Measurements from ENCODE around the gene LAMC2. TPM values are rescaled to one million over a fixed set of nuclear protein-coding genes. Genes with fewer than 3 reads are reported as not detected.
A peak's percentile ranks its signal among the peaks of the same experiment; 100 is the strongest.

LAMC2 gene
- total and polyA plus RNA-seq, 2 donors (not counting 1 experiment from before 2014, with no cell fraction given) = 0.99 to 3.9 TPM

- Histone ChIP-seq H2AFZ (ENCODE audit: low read length) (no peak overlapping the region), H3K9ac (ENCODE audit: insufficient read depth, low read length) (no peak overlapping the region), H4K20me1 (ENCODE audit: control insufficient read depth, extremely low read depth, insufficient read depth, low read length) (no peaks in the 10 kb centered on the region), H3K9me3 (ENCODE audit: control insufficient read depth, insufficient read depth, low read depth, low read length) (no peaks in the 10 kb centered on the region), H3K27me3 (ENCODE audit: control insufficient read depth, insufficient read depth, low read length) (no peaks in the 10 kb centered on the region), H3K4me2 (ENCODE audit: extremely low read depth, insufficient read depth, low read length) (no peak overlapping the region), H3K4me1 (ENCODE audit: control insufficient read depth, extremely low read depth, insufficient read depth, low read length) (no peaks in the 10 kb centered on the region), H3K79me2 (ENCODE audit: control insufficient read depth, insufficient read depth, low read length) (no peaks in the 10 kb centered on the region), H3K4me3 (replicated peaks in 1 of 4; ENCODE audit: control extremely low read depth in 1 of 4, insufficient read depth in 1 of 4, low read depth in 3 of 4, low read length in 4 of 4) (no peak overlapping the region), H3K36me3 (ENCODE audit: control insufficient read depth, insufficient read depth, low read length) (no peaks in the 10 kb centered on the region), H3K27ac (ENCODE audit: insufficient read depth, low read length) (no peak overlapping the region)
- DNase-seq (ENCODE audit: low read depth in 2 of 2) = no peak
- TF ChIP-seq EZH2 (IDR thresholded peaks at IDR 0.05; ENCODE audit: low read length, missing control alignments) (no peak), CTCF (conservative IDR thresholded peaks at IDR 0.05 in 1 of 2, IDR thresholded peaks at IDR 0.05 in 1 of 2; ENCODE audit: low read depth in 1 of 2, low read length in 2 of 2) (no peak)
These were observed 40.9 kb downstream of the LAMC2 start for GRCh38 chr1:183226963-183227362.

- no peaks in the 10 kb centered on the region for H3K4me1 ChIP-seq (ENCODE audit: control insufficient read depth, extremely low read depth, insufficient read depth, low read length)
- no peak overlapping the region for H3K4me2 ChIP-seq (ENCODE audit: extremely low read depth, insufficient read depth, low read length)
- TF ChIP-seq EZH2 (IDR thresholded peaks at IDR 0.05; ENCODE audit: low read length, missing control alignments) (no peak), CTCF (conservative IDR thresholded peaks at IDR 0.05 in 1 of 2, IDR thresholded peaks at IDR 0.05 in 1 of 2; ENCODE audit: low read depth in 1 of 2, low read length in 2 of 2) (peak; percentile 73 to 86)
- H4K20me1 ChIP-seq (ENCODE audit: control insufficient read depth, extremely low read depth, insufficient read depth, low read length) = no peaks in the 10 kb centered on the region
- no peaks in the 10 kb centered on the region for H3K36me3 ChIP-seq (ENCODE audit: control insufficient read depth, insufficient read depth, low read length)
- no peaks in the 10 kb centered on the region for H3K27me3 ChIP-seq (ENCODE audit: control insufficient read depth, insufficient read depth, low read length)
- H3K27ac ChIP-seq (ENCODE audit: insufficient read depth, low read length) = no peak overlapping the region
- no peaks in the 10 kb centered on the region for H3K79me2 ChIP-seq (ENCODE audit: control insufficient read depth, insufficient read depth, low read length)
- no peak overlapping the region for H3K4me3 ChIP-seq (replicated peaks in 1 of 4; ENCODE audit: control extremely low read depth in 1 of 4, insufficient read depth in 1 of 4, low read depth in 3 of 4, low read length in 4 of 4)
- DNase-seq (ENCODE audit: low read depth in 2 of 2) = peak; percentile 29 to 61
- H3K9ac ChIP-seq (ENCODE audit: insufficient read depth, low read length) = no peak overlapping the region
- no peak overlapping the region for H2AFZ ChIP-seq (ENCODE audit: low read length)
- no peaks in the 10 kb centered on the region for H3K9me3 ChIP-seq (ENCODE audit: control insufficient read depth, insufficient read depth, low read depth, low read length)
These were observed 41.6 kb downstream of the LAMC2 start for GRCh38 chr1:183227422-183228346.

- no peak overlapping the region for H3K27ac ChIP-seq (ENCODE audit: insufficient read depth, low read length)
- no peaks in the 10 kb centered on the region for H4K20me1 ChIP-seq (ENCODE audit: control insufficient read depth, extremely low read depth, insufficient read depth, low read length)
- no peaks in the 10 kb centered on the region for H3K36me3 ChIP-seq (ENCODE audit: control insufficient read depth, insufficient read depth, low read length)
- TF ChIP-seq CTCF (conservative IDR thresholded peaks at IDR 0.05 in 1 of 2, IDR thresholded peaks at IDR 0.05 in 1 of 2; ENCODE audit: low read depth in 1 of 2, low read length in 2 of 2) (no peak), EZH2 (IDR thresholded peaks at IDR 0.05; ENCODE audit: low read length, missing control alignments) (no peak)
- H3K27me3 ChIP-seq (ENCODE audit: control insufficient read depth, insufficient read depth, low read length) = no peaks in the 10 kb centered on the region
- no peak overlapping the region for H3K9ac ChIP-seq (ENCODE audit: insufficient read depth, low read length)
- no peak overlapping the region for H3K4me2 ChIP-seq (ENCODE audit: extremely low read depth, insufficient read depth, low read length)
- H3K4me3 ChIP-seq (replicated peaks in 1 of 4; ENCODE audit: control extremely low read depth in 1 of 4, insufficient read depth in 1 of 4, low read depth in 3 of 4, low read length in 4 of 4) = no peak overlapping the region
- no peak overlapping the region for H2AFZ ChIP-seq (ENCODE audit: low read length)
- no peaks in the 10 kb centered on the region for H3K9me3 ChIP-seq (ENCODE audit: control insufficient read depth, insufficient read depth, low read depth, low read length)
- DNase-seq (ENCODE audit: low read depth in 2 of 2) = no peak
- H3K4me1 ChIP-seq (ENCODE audit: control insufficient read depth, extremely low read depth, insufficient read depth, low read length) = no peaks in the 10 kb centered on the region
- no peaks in the 10 kb centered on the region for H3K79me2 ChIP-seq (ENCODE audit: control insufficient read depth, insufficient read depth, low read length)
These were observed 42.5 kb downstream of the LAMC2 start for GRCh38 chr1:183228347-183229220.
